ENCODE data around the gene NRP2. TPM values are rescaled to one million over a fixed set of nuclear protein-coding genes. Genes with fewer than 3 reads are reported as not detected.

The NRP2 gene
- total RNA-seq, 1 experiment from 2014 or later: 18.3 TPM

DNA sequence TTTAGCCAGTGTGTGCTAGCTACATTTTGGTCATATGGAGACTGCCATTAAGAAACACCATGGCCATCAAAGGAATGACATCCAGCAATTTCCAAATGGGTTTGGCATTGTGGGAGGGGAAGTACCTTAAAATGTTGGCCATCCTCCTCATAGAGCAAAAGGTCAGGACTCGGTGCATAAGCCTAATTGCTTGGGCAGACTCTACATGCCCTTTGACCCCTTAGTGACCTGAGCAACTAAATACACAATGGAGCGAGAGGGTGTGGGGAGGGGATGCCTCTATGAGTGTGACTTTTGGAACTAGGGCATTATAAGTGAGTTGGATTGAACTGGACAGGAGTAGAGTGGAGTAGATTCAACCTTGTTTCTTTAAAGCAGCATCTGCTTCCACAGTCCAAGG lies 44.9 kb downstream of the NRP2 start:
- ChIA-PET POLR2A (ENCODE audit: unreplicated experiment) (no interaction called here), CTCF (interaction anchor here (0.6 kb wide), 1 partner anchor 31 kb away, joined by 3 read pairs; no protein-coding TSS in a partner anchor)
- BruUV-seq (replicated peaks): no TSS peak

DNA sequence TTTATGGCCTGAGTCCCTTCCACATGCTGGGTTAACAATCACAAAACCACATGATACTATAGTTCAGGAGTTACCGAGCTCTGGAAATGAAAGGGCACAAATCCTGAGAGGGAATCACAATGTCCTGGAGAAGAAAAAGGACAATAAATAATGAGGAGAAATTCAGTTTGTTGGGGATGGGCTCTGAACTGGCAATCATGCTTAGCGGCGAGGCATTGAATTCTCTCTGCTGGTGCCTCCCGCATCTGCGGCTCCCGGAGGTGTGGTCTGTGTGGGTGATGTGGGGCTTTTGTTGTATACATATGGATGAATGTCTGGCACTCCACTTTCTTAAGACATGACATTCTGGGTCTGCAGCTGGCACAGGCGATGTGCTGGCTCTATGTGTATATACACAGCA lies 46.1 kb downstream of the NRP2 start:
- no TSS peak for BruUV-seq (replicated peaks)
- ChIA-PET POLR2A (ENCODE audit: unreplicated experiment) (no interaction called here), CTCF (no interaction called here)
- Histone ChIP-seq H3K27me3 (ENCODE audit: low read length) (no peaks in the 10 kb centered on the region), H3K27ac (ENCODE audit: low read length) (no peak overlapping the region), H3K79me2 (ENCODE audit: low read length) (no peaks in the 10 kb centered on the region), H3K4me1 (ENCODE audit: insufficient read depth, low read length) (peaks cover 12% of the 10 kb centered on the region), H3F3A (ENCODE audit: low read length, unreplicated experiment) (no peaks in the 10 kb centered on the region), H3K4me2 (ENCODE audit: low read length) (no peak overlapping the region), H3K36me3 (ENCODE audit: low read depth, low read length) (peaks cover 3% of the 10 kb centered on the region; the same call in 1 of the 2 replicates), H3K9me3 (ENCODE audit: low read length) (no peaks in the 10 kb centered on the region), H2AFZ (ENCODE audit: low read length) (no peak overlapping the region), H3K9ac (ENCODE audit: low read length) (no peak overlapping the region), H3K9me2 (replicated peaks; ENCODE audit: low read length) (no peaks in the 10 kb centered on the region), H3K4me3 (ENCODE audit: low read length) (no peak overlapping the region), H4K20me1 (ENCODE audit: low read length) (no peaks in the 10 kb centered on the region)
- intact Hi-C loops (cut with micrococcal nuclease): no loop called here
- DNase-seq: no peak
- no peak for ATAC-seq
- TF ChIP-seq EZH2phosphoT487 (IDR thresholded peaks at IDR 0.05; ENCODE audit: borderline replicate concordance, low read length): no peak
- TF ChIP-seq, protein P1, sequence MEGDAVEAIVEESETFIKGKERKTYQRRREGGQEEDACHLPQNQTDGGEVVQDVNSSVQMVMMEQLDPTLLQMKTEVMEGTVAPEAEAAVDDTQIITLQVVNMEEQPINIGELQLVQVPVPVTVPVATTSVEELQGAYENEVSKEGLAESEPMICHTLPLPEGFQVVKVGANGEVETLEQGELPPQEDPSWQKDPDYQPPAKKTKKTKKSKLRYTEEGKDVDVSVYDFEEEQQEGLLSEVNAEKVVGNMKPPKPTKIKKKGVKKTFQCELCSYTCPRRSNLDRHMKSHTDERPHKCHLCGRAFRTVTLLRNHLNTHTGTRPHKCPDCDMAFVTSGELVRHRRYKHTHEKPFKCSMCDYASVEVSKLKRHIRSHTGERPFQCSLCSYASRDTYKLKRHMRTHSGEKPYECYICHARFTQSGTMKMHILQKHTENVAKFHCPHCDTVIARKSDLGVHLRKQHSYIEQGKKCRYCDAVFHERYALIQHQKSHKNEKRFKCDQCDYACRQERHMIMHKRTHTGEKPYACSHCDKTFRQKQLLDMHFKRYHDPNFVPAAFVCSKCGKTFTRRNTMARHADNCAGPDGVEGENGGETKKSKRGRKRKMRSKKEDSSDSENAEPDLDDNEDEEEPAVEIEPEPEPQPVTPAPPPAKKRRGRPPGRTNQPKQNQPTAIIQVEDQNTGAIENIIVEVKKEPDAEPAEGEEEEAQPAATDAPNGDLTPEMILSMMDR (conservative IDR thresholded peaks at IDR 0.05; ENCODE audit: low read depth, low read length): no peak

More for the DNA sequence above, 44.9 kb downstream of the NRP2 start:
- peaks cover 3% of the 10 kb centered on the region; the same call in 1 of the 2 replicates for H3K36me3 ChIP-seq (ENCODE audit: low read depth, low read length)
- H3K4me3 ChIP-seq (ENCODE audit: low read length): no peak overlapping the region
- H3F3A ChIP-seq (ENCODE audit: low read length, unreplicated experiment): no peaks in the 10 kb centered on the region
- no peaks in the 10 kb centered on the region for H3K9me2 ChIP-seq (replicated peaks; ENCODE audit: low read length)
- no peaks in the 10 kb centered on the region for H3K79me2 ChIP-seq (ENCODE audit: low read length)
- no peak for DNase-seq
- H3K9ac ChIP-seq (ENCODE audit: low read length): no peak overlapping the region
- TF ChIP-seq EZH2phosphoT487 (IDR thresholded peaks at IDR 0.05; ENCODE audit: borderline replicate concordance, low read length): no peak
- TF ChIP-seq, protein P1 (conservative IDR thresholded peaks at IDR 0.05; ENCODE audit: low read depth, low read length): no peak
- no peak for TF ChIP-seq EZH2 (IDR thresholded peaks at IDR 0.05; ENCODE audit: low read length, unreplicated experiment)
- H3K27ac ChIP-seq (ENCODE audit: low read length): no peak overlapping the region
- intact Hi-C loops (cut with micrococcal nuclease): no loop called here
- ATAC-seq: no peak
- H3K9me3 ChIP-seq (ENCODE audit: low read length): no peaks in the 10 kb centered on the region
- H3K4me2 ChIP-seq (ENCODE audit: low read length): no peak overlapping the region
- H3K27me3 ChIP-seq (ENCODE audit: low read length): no peaks in the 10 kb centered on the region
- H3K4me1 ChIP-seq (ENCODE audit: insufficient read depth, low read length): peaks cover 12% of the 10 kb centered on the region
- no peak overlapping the region for H2AFZ ChIP-seq (ENCODE audit: low read length)
- H4K20me1 ChIP-seq (ENCODE audit: low read length): no peaks in the 10 kb centered on the region

DNA sequence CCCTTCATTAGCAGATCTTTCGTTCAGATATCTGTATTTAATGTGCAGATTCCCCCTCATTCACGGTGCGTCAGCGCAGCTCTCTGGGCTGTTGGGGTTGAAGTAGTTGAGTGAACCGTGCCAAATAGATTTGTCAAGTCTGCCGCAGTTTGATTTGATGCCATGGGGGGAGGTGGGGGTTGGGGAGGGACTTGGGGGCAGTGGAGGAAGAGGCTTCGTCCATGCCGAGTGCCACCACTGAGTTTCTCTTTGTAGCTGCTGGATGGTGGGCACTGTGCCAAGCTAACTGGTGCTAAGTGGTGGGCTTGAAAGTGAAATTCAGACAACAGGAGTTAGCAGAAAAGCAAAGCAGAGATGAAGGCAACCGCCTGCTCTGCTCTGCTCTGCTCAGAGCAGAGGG lies 47.9 kb downstream of the NRP2 start:
- Histone ChIP-seq H3K27ac (ENCODE audit: low read length) (no peak overlapping the region), H3K9me2 (replicated peaks; ENCODE audit: low read length) (no peaks in the 10 kb centered on the region), H3K79me2 (ENCODE audit: low read length) (no peaks in the 10 kb centered on the region), H2AFZ (ENCODE audit: low read length) (no peak overlapping the region), H3K4me1 (ENCODE audit: insufficient read depth, low read length) (peaks cover 21% of the 10 kb centered on the region), H3K4me2 (ENCODE audit: low read length) (no peak overlapping the region), H3K9ac (ENCODE audit: low read length) (no peak overlapping the region), H3K36me3 (ENCODE audit: low read depth, low read length) (no peaks in the 10 kb centered on the region; the same call in 1 of the 2 replicates), H4K20me1 (ENCODE audit: low read length) (no peaks in the 10 kb centered on the region), H3K9me3 (ENCODE audit: low read length) (no peaks in the 10 kb centered on the region), H3K27me3 (ENCODE audit: low read length) (no peaks in the 10 kb centered on the region), H3K4me3 (ENCODE audit: low read length) (no peak overlapping the region), H3F3A (ENCODE audit: low read length, unreplicated experiment) (no peaks in the 10 kb centered on the region)
- ChIA-PET POLR2A (ENCODE audit: unreplicated experiment) (no interaction called here), CTCF (no interaction called here)
- BruUV-seq (replicated peaks): no TSS peak
- ATAC-seq: no peak
- no peak for DNase-seq
- intact Hi-C loops (cut with micrococcal nuclease): no loop called here
- no peak for TF ChIP-seq EZH2phosphoT487 (IDR thresholded peaks at IDR 0.05; ENCODE audit: borderline replicate concordance, low read length)
- TF ChIP-seq EZH2 (IDR thresholded peaks at IDR 0.05; ENCODE audit: low read length, unreplicated experiment): no peak
- TF ChIP-seq, protein P1 (conservative IDR thresholded peaks at IDR 0.05; ENCODE audit: low read depth, low read length): no peak
